ENCODE measurements around the gene ST6GAL2.

Gene ST6GAL2, protein sequence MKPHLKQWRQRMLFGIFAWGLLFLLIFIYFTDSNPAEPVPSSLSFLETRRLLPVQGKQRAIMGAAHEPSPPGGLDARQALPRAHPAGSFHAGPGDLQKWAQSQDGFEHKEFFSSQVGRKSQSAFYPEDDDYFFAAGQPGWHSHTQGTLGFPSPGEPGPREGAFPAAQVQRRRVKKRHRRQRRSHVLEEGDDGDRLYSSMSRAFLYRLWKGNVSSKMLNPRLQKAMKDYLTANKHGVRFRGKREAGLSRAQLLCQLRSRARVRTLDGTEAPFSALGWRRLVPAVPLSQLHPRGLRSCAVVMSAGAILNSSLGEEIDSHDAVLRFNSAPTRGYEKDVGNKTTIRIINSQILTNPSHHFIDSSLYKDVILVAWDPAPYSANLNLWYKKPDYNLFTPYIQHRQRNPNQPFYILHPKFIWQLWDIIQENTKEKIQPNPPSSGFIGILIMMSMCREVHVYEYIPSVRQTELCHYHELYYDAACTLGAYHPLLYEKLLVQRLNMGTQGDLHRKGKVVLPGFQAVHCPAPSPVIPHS

DNA sequence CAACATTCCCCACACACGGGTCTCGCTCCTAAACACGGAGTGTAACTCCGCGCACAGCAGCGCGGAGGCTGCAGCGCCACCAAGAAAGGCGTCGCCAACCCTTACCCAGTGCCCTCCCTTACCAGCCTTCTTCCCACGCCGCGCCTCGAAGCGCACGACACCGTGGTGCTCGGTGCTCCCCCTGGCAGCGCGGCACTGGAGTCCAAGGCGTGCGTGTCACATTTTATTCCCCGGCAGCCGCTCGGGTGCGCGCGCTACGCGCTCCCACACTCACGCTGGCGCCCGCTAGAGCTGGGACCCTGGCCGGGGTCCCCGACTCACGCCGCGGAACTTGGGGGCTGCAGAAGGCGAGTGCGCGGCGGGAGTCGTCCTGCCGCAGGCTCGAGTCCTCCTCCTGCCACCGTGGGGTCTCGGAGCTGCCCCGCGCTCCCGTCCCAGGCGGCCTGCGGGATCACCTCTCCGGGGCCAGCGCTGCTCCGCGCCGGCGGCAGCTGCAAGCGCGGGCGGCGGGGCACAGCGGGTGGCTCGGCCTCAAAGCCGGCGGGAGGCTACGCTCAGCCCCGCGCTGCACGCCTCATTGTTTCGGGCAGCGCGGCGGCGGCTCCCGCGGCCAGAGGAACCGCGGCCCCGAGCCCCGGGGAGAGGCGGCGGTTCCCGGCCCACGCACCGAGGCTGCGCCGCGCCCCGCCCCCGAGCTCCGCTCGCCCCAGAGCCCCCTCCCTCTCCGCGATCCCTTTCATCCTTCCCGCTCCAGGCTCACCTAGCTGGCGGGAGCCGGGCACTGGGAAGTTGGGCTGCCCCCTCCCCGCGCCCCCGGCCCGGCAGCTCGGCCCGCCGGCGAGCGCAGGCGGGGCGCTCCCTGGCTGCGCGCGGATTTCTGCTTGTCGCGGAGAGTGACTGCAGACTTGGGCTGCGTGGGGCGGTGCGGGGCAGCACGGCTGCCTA, at the start of gene ST6GAL2:
TSS of gene ST6GAL2 (minus strand) at position 197 of the 945 bp plus-strand sequence. CDS start 42,190 bp downstream, outside the sequence.
- DNase-seq (ENCODE audit: low spot score) = no peak

DNA sequence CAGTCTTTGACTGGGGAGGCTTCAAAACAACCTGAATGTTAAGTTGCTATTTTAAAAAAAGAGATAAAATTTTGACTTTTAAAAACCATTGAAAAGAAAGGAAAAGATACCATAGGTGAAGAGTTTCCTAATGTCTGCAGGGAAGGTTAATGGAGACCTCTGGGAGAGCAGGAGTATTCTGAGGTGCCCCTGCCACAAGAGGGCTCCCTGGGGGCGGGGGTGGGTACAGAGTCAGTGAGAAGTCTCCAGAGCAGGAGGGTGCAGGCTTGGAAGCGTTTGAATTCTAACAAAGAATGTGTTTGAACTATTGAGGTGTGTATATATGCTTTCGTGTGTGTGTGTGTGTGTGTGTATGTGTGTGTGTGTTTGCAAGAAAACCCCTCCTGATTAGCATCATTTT, 46.7 kb upstream of the ST6GAL2 start:
- no peak for DNase-seq (ENCODE audit: low spot score)

DNA sequence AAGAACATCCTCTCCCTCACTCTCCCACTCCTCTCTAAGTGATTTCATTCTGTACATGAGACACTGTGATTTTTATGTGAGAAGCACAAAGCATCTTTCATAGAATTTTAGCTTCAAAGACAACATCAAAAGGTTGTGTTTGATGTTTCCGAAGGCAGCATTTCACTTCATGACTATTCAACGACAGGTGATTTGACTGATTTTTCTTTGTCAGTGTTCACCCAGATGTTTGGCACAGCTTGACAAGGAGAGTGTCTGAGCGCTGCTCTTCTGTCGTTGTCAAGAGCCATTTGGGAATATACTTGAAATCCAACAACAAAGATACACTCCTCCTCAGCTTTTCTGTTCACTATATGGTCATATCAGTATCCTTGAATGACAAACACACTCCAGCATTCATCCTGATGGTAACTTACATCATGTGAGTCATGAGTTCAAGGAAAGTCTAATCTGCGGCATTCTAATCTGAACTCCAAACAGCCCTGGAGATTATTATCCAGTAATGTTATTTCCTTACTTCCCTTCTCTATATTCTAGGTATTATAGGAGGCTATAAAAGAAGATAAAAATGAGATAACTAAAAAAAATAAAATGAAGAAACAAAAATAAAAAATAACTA, 45.9 kb upstream of the ST6GAL2 start:
- no peak for DNase-seq (ENCODE audit: low spot score)

DNA sequence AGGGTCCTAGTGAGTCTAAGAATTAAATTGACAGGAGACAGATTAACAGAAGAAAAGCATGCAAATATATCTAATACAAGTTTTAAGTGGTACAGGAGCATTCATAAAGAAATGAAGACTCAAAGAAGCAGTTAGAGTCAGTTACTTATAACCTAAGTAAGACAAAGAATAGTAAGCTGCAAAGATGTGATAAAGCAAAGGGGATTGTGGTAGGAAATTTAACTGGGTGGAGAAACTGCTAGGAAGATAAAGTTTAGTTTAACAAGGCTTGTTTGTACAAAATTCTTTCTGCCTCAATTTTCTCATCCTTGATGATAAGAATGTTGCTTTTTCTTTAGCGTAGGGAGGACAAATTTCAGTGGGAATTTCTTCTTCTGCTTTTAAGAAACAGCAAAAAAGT, 35.5 kb upstream of the ST6GAL2 start:
- no peak for DNase-seq (ENCODE audit: low spot score)

DNA sequence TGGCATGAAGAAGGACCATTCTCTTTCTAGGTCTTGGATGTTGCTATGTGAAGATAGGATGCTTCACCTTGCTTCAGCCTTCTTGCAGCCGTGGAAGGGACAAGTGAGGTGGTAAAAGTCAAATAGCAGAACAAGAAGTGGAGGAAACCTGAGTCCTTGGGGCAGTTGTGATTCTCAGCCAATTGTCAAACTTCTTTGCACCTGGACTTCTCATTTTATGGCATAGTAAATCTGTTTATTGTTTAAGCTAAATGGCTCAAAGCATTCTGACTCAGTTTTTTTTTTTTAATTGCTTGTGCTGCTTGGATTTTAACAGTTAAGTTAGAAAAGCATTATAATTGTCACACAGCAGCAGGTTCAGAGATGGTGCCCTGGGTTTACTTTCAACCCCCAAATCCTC, 33.0 kb upstream of the ST6GAL2 start:
- DNase-seq (ENCODE audit: low spot score) = no peak

DNA sequence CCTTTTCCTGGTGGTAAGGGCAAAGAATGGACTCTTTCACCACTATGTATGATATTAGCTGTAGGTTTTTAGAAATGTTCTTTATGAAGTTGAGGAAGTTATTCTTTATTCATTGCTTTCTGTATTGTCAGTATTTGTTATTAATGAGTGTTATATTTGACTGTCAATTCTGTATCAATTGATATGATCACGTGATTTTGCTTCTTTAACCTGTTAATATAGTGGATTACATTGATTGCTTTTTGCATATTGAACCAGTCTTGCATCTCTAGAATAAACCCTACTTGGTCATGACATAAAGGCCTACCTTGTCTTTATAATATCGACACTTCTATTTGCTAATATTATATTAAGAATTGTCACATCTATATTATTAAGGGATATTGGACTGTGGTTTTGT, 18.3 kb upstream of the ST6GAL2 start:
- no peak for DNase-seq (ENCODE audit: low spot score)

DNA sequence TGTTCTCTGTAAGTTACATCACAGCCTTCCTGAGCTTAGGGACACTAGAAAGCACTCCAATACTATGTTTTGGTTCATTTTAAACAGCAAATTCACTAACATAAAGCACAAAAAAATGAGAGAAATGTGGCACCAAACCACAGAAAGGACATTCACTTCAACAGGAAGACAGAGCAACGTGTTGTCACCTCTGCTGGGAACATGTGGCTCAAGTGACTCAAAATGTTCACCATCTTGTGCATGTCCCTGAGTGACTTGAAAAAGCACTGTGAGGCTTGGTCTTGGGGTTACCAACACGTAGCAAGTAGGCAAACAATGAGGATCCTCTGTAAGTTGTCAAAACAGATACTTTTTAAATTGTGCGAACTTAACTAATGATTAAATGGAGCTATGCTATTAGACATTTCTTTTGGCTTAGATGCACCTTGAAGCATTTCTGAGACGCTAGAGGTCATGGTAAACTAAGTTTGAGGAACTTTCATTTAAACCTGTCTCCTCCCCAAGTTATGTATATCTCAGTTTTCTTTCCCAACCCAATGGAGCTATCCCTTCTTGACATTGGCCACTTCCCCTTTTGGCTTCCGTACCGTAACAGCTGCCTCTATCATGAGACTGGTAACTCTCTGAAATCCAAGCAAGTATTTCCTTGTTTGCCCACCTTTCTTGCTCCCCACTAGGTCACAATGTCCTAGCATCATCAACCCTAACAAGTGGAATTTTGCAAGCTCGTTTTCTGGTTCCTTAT, 14.0 kb upstream of the ST6GAL2 start:
- no peak for DNase-seq (ENCODE audit: low spot score)

DNA sequence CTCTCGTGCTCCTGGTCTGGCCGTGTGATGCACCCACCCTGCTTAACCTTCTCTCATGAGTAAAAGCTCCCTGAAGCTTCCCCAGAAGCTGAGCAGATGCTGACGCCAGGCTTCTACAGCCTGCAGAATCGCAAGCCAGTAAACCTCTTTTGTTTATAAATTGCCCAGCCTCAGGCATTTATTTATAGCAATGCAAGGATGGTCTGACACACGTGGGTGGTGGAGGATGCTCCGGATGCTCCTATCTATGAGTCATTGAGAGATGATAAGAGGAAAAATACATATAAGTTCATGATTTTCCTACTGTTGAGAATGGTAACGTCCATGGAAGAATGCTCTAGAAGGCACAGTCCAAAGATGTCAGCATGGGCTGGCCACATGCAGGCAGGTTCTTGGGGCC, 8.6 kb upstream of the ST6GAL2 start:
- DNase-seq (ENCODE audit: low spot score) = no peak

DNA sequence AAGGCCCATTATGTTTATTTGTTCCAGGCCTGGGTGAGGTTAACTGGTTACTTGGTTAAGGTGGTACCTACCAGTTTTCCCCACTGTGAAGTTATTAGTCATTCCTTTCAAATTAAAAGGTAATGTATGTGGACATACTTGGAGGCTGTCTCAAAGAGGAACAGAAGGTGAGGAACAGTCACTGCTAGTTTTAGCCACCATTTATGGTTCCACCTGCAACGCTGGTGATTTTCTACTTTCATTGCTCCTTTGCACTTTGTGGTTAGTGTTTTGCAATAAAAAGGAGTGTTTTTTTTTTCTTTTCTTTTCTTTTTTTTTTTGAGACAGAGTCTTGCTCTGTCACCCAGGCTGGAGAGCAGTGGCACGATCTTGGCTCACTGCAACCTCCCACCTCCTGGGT, 6.1 kb upstream of the ST6GAL2 start:
- DNase-seq (ENCODE audit: low spot score) = no peak

DNA sequence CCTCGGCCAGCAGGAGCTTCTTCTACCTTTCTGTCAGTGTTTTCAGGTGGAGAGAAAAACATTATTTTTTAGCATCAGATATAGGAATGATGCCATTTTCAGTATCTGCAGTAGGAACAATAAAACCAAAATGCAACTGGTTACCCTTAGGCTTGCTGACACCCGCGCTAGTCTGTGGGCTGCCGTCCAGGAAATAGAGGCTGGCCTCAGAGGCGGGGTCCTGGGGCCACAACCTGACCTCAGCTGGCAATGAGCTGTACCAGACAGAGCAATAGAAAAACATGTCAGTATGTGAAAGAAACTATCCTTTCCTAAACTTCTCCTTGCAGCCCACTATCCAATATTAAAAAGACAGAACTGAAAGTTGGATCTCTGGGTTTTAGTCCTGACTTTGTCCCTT, 4.6 kb upstream of the ST6GAL2 start:
- no peak for DNase-seq (ENCODE audit: low spot score)

DNA sequence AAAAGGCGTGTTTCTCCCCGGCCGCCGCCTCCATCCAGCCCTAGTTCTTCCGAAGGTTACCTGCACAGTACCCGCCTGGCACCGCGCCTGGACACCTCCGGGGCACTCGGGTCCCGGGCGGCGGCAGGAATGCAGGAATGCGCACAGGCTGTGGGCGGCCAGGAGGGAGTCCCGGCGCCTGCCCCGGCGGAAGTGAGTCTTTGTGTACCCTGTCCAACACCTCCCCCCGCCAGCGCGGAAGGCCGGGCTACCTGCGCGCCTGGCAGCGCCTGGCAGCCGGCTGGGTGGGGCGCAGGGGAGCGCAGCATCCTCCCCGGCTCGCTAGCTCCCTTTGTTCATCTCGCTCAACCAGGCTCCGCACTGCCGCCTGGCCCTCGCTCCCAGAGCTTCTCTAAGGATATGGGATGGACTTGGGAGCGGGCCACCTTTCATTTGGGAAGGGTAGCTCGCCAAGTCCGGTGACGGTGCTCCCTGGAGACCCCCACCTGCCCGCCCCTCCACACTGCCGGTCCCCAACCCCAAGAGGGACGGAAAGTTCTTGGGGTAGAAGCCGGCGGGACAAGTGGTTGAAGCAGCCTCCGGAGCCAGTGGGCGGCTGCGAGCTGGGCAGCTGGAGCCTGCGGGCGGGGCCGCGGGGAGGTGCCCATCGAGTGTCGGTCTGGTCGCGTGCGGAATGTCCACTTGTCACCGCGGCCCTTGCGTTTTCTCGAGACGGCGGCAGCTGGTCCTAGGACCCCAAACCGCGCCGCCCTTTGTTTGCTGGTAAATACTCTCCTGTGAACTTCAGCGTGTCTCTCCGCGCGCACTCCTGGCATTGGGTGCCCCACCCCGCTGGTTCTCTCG, 1.2 kb upstream of the ST6GAL2 start:
- no peak for DNase-seq (ENCODE audit: low spot score)

DNA sequence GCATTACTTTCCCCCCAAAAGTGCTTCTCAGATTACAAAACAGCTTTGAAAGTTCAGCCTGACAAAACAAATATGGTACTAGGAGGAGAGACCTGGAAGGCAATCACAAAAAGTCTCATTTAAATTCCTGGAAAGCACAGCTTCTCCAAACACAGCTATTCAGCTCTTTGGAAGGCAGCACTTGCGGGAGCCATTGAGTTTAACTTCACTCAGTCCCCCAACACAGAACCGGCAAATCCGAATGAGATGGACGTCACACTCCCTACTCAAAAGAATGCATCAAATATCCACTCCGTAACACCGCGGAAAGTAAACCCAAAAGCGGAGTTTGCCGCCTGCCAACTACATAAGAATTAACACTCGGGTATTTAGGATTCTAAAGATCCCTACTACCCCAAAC, 638 bp downstream of the ST6GAL2 start:
- no peak for DNase-seq (ENCODE audit: low spot score)

DNA sequence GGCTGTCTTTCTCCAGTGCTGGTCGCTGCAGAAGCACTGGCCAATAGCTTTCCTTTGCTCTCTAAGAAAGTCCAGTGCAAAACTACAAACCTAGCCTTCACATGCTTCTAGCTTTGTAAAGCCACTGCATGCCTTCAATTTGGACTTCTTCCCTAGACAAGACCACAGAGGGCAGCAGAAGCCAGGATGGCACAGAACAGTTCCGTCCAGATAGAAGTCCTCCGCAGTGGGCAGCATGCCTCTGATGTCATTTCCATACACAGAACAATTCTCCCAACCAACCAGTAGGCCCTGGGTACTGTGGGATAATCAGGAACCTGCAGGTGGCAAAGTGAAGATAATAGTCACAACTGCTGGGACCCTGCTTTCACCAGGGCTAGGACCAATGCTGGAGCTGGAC, 3.3 kb downstream of the ST6GAL2 start:
- DNase-seq (ENCODE audit: low spot score) = no peak

DNA sequence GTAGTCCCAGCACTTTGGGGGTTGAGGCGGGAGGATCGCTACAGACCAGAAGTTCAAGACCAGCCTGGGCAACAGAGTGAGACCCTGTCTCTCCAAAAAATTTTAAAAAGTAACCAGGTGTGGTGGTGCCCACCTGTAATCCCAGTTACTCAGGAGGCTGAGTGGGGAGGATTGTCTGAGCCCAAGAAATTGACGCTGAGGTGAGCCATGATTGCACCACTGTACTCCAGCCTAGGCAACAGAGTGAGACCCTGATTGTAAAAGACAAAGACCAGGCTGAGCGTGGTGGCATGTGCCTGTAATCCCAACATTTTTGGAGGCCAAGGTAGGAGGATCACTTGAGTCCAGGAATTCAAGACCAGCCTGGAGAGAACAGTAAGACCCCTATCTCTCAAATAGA, 7.8 kb downstream of the ST6GAL2 start:
- no peak for DNase-seq (ENCODE audit: low spot score)

DNA sequence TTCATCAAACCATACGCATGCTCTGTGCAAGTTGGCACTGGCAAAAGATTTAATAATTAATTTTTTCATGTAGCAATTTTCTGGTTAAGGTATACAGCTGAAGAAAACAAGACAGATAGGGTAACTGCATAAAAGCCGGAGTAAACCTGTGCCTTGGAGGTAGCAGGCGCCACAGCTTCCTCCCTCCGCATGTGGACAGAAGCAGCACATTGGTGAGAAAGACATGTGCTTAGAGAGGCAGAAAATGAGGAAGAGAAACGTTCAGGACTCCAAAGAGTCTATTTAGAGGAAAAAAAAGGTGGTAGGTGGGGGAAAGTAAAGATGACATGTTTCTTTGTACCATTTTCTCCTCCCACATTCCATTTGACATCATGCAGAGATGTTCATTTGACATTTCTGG, 9.3 kb downstream of the ST6GAL2 start:
- no peak for DNase-seq (ENCODE audit: low spot score)

DNA sequence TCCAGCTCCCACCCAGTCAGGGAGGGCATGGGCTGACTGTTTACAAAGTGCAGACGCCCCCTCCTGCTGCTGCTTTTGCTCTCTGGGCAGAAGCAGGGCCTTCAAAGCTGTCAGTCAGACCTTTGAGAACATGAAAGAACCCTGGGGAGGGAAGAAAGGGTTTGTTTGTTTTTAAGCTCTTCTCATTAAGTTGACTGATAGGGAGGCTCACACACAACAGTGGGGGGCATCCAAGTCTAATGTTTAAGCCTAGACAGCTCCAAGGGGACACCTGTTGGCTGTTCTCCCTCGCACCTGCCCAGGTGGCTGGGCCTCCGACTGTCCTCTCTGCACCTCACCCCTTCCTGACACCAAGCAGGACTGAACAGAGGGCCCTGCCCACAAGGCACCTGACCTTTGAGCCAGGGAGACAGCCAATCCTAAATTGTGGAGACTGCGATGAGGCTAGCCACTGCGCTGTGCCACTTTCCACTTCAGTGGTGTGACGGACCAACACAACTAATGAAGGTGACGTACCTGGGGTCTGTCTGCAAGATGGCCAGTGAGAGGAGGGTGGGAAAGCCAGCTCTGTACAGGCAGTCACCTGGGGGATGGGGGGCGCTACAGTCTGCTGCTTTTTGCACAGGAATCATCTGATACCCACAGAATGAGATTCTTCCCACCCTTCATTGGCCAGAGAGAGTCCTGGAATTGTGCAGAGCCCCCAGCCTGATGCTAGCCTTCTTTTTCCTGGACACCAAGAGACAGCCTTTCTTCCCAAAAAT, 16.3 kb downstream of the ST6GAL2 start:
- DNase-seq (ENCODE audit: low spot score) = no peak

DNA sequence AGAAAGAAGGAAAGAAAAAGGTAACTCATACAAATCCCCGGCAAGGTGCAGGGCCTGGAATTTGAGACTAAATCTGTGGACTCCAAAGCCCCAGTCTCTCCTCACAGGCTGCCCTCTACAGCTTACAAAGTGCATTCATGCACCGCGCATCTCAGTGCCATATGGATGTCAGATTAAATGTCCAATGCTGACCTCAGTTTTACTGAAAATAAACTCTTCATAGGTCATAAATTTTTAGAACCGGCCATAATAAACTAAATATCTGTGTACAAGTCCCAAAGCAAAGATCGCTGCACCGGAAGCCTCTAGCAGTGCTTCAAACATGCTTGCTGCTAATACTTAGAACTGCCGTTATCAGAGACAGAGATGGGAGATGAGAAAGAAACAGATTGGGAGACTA, 17.7 kb downstream of the ST6GAL2 start:
- no peak for DNase-seq (ENCODE audit: low spot score)

DNA sequence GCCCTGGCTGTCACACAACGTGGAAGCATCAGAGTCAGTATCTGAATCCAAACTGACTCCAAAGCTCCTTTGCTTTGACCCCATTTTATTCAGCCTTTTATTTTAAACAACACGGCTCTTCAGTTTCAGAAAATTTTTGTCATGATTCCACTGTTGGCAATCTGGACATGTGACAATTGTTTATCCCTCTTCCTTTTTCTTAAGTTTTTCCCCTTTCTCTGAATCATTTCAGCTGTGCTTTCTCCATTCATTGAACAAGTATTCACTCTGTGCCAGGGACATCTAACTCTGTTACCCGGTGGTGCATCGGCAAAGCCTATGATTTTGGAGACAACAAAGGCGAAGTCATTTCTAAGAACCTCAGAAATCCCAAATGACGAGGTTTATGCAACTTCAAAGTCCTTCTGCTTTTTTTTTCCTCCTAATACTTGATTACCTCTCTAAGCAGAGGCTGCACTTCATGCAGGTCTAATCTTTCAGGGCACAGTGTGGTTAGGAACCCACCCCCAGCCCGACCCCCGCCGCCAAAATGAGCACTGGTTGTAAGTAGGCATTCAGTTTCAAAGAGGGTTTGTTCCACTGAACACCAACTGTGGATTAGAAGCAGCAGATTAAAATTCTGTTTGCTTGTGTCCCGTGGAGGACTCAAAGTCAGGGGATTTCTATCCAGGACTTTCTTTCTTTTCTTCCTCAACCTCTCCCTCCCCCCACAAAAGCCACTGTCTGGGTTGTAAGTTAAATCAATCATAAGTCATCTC, 18.6 kb downstream of the ST6GAL2 start:
- DNase-seq (ENCODE audit: low spot score) = no peak

DNA sequence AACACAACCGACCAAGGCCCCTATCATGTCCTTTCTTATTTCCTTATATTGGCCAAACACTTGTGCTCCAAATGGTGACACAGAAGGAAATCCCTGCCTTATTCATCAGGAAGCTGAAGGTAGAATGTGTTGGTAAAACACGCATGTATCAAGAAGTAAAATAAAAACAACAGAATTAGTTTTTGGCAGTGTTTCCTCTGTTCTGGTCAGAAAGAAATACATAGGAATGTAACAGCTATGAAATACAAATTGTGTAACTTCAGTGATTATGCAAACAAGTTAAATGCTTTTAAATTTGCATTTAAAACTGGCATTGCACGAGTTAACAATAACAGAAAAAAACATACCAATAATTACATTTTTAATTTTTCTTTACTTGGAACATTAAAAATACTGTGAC, 19.3 kb downstream of the ST6GAL2 start:
- no peak for DNase-seq (ENCODE audit: low spot score)
